Measurements from ENCODE around the gene ARHGAP15.

The ARHGAP15 gene

GRCh38 chr2:143629340-143629739 is 500.1 kb downstream of the ARHGAP15 start:
- no peak for DNase-seq (ENCODE audit: low spot score)

GRCh38 chr2:143632751-143633374 is 503.6 kb downstream of the ARHGAP15 start:
- DNase-seq (ENCODE audit: low spot score): no peak
- no peak for TF ChIP-seq CTCF (IDR thresholded peaks at IDR 0.05; ENCODE audit: extremely low read depth, missing control alignments)

More at GRCh38 chr2:143629340-143629739, 500.1 kb downstream of the ARHGAP15 start:
- TF ChIP-seq CTCF (IDR thresholded peaks at IDR 0.05; ENCODE audit: extremely low read depth, missing control alignments): no peak

GRCh38 chr2:143633419-143633818 is 504.2 kb downstream of the ARHGAP15 start:
- no peak for DNase-seq (ENCODE audit: low spot score)

GRCh38 chr2:143635302-143635701 is 506.1 kb downstream of the ARHGAP15 start:
- no peak for DNase-seq (ENCODE audit: low spot score)

More at GRCh38 chr2:143633419-143633818, 504.2 kb downstream of the ARHGAP15 start:
- TF ChIP-seq CTCF (IDR thresholded peaks at IDR 0.05; ENCODE audit: extremely low read depth, missing control alignments): no peak

GRCh38 chr2:143635936-143636335 is 506.7 kb downstream of the ARHGAP15 start:
- TF ChIP-seq CTCF (IDR thresholded peaks at IDR 0.05; ENCODE audit: extremely low read depth, missing control alignments): no peak
- no peak for DNase-seq (ENCODE audit: low spot score)

More at GRCh38 chr2:143635302-143635701, 506.1 kb downstream of the ARHGAP15 start:
- TF ChIP-seq CTCF (IDR thresholded peaks at IDR 0.05; ENCODE audit: extremely low read depth, missing control alignments): no peak

GRCh38 chr2:143640826-143641225 is 511.6 kb downstream of the ARHGAP15 start:
- no peak for TF ChIP-seq CTCF (IDR thresholded peaks at IDR 0.05; ENCODE audit: extremely low read depth, missing control alignments)
- no peak for DNase-seq (ENCODE audit: low spot score)

- no peak for TF ChIP-seq CTCF (IDR thresholded peaks at IDR 0.05; ENCODE audit: extremely low read depth, missing control alignments)
- no peak for DNase-seq (ENCODE audit: low spot score)
Measured at GRCh38 chr2:143645921-143646645, 516.9 kb downstream of the ARHGAP15 start.
